ENCODE measurements around the gene KIF16B.

KIF16B gene

GRCh38 chr20:16284385-16285100 is 288.7 kb downstream of the KIF16B start:
- Histone ChIP-seq H3K9ac (no peak overlapping the region), H2AFZ (no peak overlapping the region), H3K4me3 (ENCODE audit: low read depth, low read length) (no peak overlapping the region), H3K9me3 (ENCODE audit: control insufficient read depth, low read length) (no peaks in the 10 kb centered on the region), H3K4me2 (ENCODE audit: low read length) (no peak overlapping the region), H3K36me3 (ENCODE audit: control insufficient read depth, insufficient read depth, low read length) (no peaks in the 10 kb centered on the region), H3K79me2 (no peaks in the 10 kb centered on the region), H3K27me3 (ENCODE audit: control insufficient read depth, insufficient read depth, low read length) (no peaks in the 10 kb centered on the region), H3K27ac (no peak overlapping the region), H3K4me1 (peaks cover 10% of the 10 kb centered on the region)
- TF ChIP-seq CTCF (IDR thresholded peaks at IDR 0.05): no peak

GRCh38 chr20:16283978-16284377 is 289.3 kb downstream of the KIF16B start:
- Histone ChIP-seq H3K27me3 (ENCODE audit: control insufficient read depth, insufficient read depth, low read length) (no peaks in the 10 kb centered on the region), H3K4me1 (peaks cover 10% of the 10 kb centered on the region), H3K4me3 (ENCODE audit: low read depth, low read length) (no peak overlapping the region), H3K79me2 (no peaks in the 10 kb centered on the region), H2AFZ (no peak overlapping the region), H3K9me3 (ENCODE audit: control insufficient read depth, low read length) (no peaks in the 10 kb centered on the region), H3K4me2 (ENCODE audit: low read length) (no peak overlapping the region), H3K36me3 (ENCODE audit: control insufficient read depth, insufficient read depth, low read length) (no peaks in the 10 kb centered on the region), H3K9ac (no peak overlapping the region), H3K27ac (no peak overlapping the region)
- TF ChIP-seq CTCF (IDR thresholded peaks at IDR 0.05): no peak

GRCh38 chr20:16283307-16283706 is 289.9 kb downstream of the KIF16B start:
- Histone ChIP-seq H3K9me3 (ENCODE audit: control insufficient read depth, low read length) (no peaks in the 10 kb centered on the region), H3K79me2 (no peaks in the 10 kb centered on the region), H3K9ac (no peak overlapping the region), H3K4me3 (ENCODE audit: low read depth, low read length) (no peak overlapping the region), H3K4me1 (peaks cover 10% of the 10 kb centered on the region), H3K4me2 (ENCODE audit: low read length) (no peak overlapping the region), H3K27ac (no peak overlapping the region), H3K36me3 (ENCODE audit: control insufficient read depth, insufficient read depth, low read length) (no peaks in the 10 kb centered on the region), H3K27me3 (ENCODE audit: control insufficient read depth, insufficient read depth, low read length) (no peaks in the 10 kb centered on the region), H2AFZ (no peak overlapping the region)
- TF ChIP-seq CTCF (IDR thresholded peaks at IDR 0.05): no peak

GRCh38 chr20:16280219-16280618 is 293.0 kb downstream of the KIF16B start:
- no peak overlapping the region for H2AFZ ChIP-seq
- no peak overlapping the region for H3K27ac ChIP-seq
- H3K79me2 ChIP-seq: no peaks in the 10 kb centered on the region
- H3K4me3 ChIP-seq (ENCODE audit: low read depth, low read length): no peak overlapping the region
- no peak for TF ChIP-seq CTCF (IDR thresholded peaks at IDR 0.05)
- no peak overlapping the region for H3K9ac ChIP-seq
- H3K27me3 ChIP-seq (ENCODE audit: control insufficient read depth, insufficient read depth, low read length): no peaks in the 10 kb centered on the region
- H3K36me3 ChIP-seq (ENCODE audit: control insufficient read depth, insufficient read depth, low read length): no peaks in the 10 kb centered on the region
- H3K4me2 ChIP-seq (ENCODE audit: low read length): no peak overlapping the region
- H3K9me3 ChIP-seq (ENCODE audit: control insufficient read depth, low read length): no peaks in the 10 kb centered on the region
- peaks cover 21% of the 10 kb centered on the region for H3K4me1 ChIP-seq

- H3K36me3 ChIP-seq (ENCODE audit: control insufficient read depth, insufficient read depth, low read length): no peaks in the 10 kb centered on the region
- no peak overlapping the region for H3K9ac ChIP-seq
- H2AFZ ChIP-seq: no peak overlapping the region
- H3K79me2 ChIP-seq: no peaks in the 10 kb centered on the region
- H3K4me3 ChIP-seq (ENCODE audit: low read depth, low read length): no peak overlapping the region
- H3K27me3 ChIP-seq (ENCODE audit: control insufficient read depth, insufficient read depth, low read length): no peaks in the 10 kb centered on the region
- no peak for TF ChIP-seq CTCF (IDR thresholded peaks at IDR 0.05)
- peaks cover 21% of the 10 kb centered on the region for H3K4me1 ChIP-seq
- H3K4me2 ChIP-seq (ENCODE audit: low read length): no peak overlapping the region
- H3K27ac ChIP-seq: no peak overlapping the region
- no peaks in the 10 kb centered on the region for H3K9me3 ChIP-seq (ENCODE audit: control insufficient read depth, low read length)
These were observed 293.9 kb downstream of the KIF16B start for GRCh38 chr20:16279320-16279719.

Measured in parathyroid adenoma (tissue), 2 donors.